HUES6 (cell line): Measurements from ENCODE around the gene PHF8.

ENCODE experiments used
- H3K27ac ChIP-seq: 2 replicates; pipeline ENCODE4 v1.7.0; 2013; ENCODE audit warnings: low read depth, mild to moderate bottlenecking, low read length, inconsistent platforms
- H3K27me3 ChIP-seq: 2 replicates; pipeline ENCODE4 v1.6.1; 2013; ENCODE audit warnings: low read length; ENCODE audit not compliant: control insufficient read depth, insufficient read depth
- H3K36me3 ChIP-seq: 2 replicates; pipeline ENCODE4 v1.6.1; 2013; ENCODE audit warnings: low read length; ENCODE audit not compliant: control insufficient read depth, insufficient read depth
- H3K4me1 ChIP-seq: 2 replicates; pipeline ENCODE4 v1.6.1; 2013; ENCODE audit warnings: low read length; ENCODE audit not compliant: control insufficient read depth, insufficient read depth
- H3K4me3 ChIP-seq: 2 replicates; pipeline ENCODE4 v1.5.1; 2013; ENCODE audit warnings: low read depth, low read length
- H3K9ac ChIP-seq: one replicate; pipeline ENCODE4 v1.6.1; 2013; ENCODE audit warnings: mild to moderate bottlenecking, low read length
- H3K9me3 ChIP-seq: 2 replicates; pipeline ENCODE4 v1.6.1; 2013; ENCODE audit warnings: low read depth, low read length; ENCODE audit not compliant: control insufficient read depth, insufficient read depth

The PHF8 gene

DNA sequence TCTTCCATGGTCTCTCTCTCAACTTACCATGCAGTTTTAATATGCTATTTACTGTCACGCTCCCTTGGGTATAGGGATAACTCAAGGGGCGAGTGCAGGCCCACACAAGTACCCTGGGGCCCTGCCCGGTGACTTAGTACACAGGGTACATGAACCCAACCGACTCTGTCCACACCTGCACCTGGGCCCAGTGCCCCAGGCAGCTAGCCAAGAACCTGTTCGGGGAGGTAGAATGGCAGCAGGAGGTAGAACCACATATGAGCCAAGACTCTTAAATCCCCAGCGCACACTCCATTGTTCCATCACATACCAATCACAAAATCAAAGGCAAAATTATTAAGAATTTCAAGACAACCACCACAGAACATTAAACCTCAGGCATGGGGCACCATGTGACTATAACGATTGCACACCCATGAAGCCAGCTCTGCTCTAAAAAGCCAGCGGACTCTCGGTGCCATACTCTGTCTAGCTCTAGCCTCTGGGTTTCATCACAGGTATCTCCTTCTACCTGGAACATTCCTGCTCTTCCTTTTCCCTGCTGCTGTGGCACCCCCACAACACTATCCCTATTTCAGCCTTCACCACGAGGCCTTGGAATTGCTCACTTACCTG lies 14.6 kb downstream of the PHF8 start:
- Histone ChIP-seq H3K9ac (no peak overlapping the region), H3K4me1 (no peaks in the 10 kb centered on the region), H3K9me3 (peaks cover 14% of the 10 kb centered on the region; the same call in 1 of the 2 replicates), H3K27ac (no peak overlapping the region), H3K4me3 (no peak overlapping the region), H3K27me3 (no peaks in the 10 kb centered on the region), H3K36me3 (peaks cover 37% of the 10 kb centered on the region)

DNA sequence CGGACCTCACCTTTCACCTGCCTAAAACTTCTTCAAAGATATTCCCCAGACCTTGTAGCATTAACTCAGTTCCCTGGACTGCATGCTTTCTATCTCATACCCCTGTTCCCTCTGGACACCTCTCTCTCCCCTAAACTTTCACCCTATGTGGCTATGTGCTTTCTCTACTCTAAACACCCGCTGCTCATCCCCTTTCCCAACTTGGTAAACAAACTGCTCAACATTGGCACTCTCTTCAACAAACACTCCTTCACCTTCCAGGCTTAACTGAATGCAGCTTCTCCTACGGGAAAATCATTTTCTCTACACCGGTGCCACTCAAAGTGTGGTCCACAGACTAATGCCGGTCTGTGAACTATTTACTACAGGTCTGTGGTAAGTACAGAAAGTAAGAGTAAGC lies 19.9 kb downstream of the PHF8 start:
- H3K9me3 ChIP-seq, result peaks cover 17% of the 10 kb centered on the region; the same call in 1 of the 2 replicates
- no peak overlapping the region for H3K9ac ChIP-seq
- no peaks in the 10 kb centered on the region for H3K27me3 ChIP-seq
- H3K4me1 ChIP-seq, result no peaks in the 10 kb centered on the region
- H3K27ac ChIP-seq, result no peak overlapping the region
- peaks cover 20% of the 10 kb centered on the region for H3K36me3 ChIP-seq
- H3K4me3 ChIP-seq, result no peak overlapping the region

GRCh38 chrX:54012830-54013500 lies 31.3 kb downstream of the PHF8 start:
- Histone ChIP-seq H3K9ac (no peak overlapping the region), H3K4me3 (no peak overlapping the region), H3K27me3 (no peaks in the 10 kb centered on the region), H3K36me3 (peaks cover 35% of the 10 kb centered on the region), H3K27ac (no peak overlapping the region), H3K4me1 (no peaks in the 10 kb centered on the region), H3K9me3 (peaks cover 14% of the 10 kb centered on the region; the same call in 1 of the 2 replicates)

DNA sequence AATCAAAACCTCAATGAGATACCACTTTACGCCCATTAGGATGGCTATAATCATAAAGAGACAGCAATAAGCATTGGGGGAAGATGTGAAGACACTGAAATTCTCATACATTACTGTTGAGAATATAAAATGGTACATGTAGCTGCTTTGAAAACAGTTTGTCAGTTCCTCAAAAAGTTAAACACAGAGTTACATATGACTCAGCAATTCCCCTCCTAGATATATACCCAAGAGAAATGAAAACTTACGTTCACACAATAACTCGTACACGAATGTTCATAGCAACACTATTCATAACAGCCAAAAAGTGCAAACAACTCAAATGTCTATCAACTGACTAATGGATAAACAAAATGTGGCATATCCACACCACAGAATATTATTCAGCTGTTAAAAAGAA lies 36.6 kb downstream of the PHF8 start:
- no peaks in the 10 kb centered on the region for H3K27me3 ChIP-seq
- H3K4me3 ChIP-seq, result no peak overlapping the region
- peaks cover 10% of the 10 kb centered on the region; the same call in 1 of the 2 replicates for H3K9me3 ChIP-seq
- H3K9ac ChIP-seq, result no peak overlapping the region
- no peaks in the 10 kb centered on the region for H3K4me1 ChIP-seq
- peaks cover 13% of the 10 kb centered on the region for H3K36me3 ChIP-seq
- no peak overlapping the region for H3K27ac ChIP-seq

DNA sequence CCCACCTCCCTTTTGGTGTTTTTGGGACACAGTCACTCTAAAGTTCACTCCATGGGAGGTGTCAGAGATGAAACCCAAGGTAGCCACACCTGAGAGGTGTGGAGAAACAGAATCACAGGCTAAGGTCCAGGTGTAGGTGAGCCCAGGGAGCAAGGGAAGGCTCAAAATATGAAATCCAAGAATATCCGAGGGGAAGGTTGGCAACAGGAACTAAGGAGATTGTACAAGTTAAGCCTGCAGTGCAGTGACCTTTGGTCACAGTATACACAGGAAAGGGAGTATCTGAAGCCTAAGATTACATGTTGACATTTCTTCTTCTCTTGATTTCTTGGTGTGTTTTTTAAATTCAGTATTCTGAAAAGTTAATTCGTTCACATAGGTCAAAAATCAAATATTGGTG lies 46.5 kb downstream of the PHF8 start:
- no peak overlapping the region for H3K27ac ChIP-seq
- no peaks in the 10 kb centered on the region for H3K27me3 ChIP-seq
- H3K9me3 ChIP-seq, result peaks cover 15% of the 10 kb centered on the region; the same call in 1 of the 2 replicates
- H3K4me1 ChIP-seq, result no peaks in the 10 kb centered on the region
- no peak overlapping the region for H3K4me3 ChIP-seq
- H3K36me3 ChIP-seq, result peaks cover 49% of the 10 kb centered on the region
- H3K9ac ChIP-seq, result no peak overlapping the region

- Histone ChIP-seq H3K27ac (no peak overlapping the region), H3K27me3 (no peaks in the 10 kb centered on the region), H3K36me3 (peaks cover 37% of the 10 kb centered on the region), H3K9ac (no peak overlapping the region), H3K4me3 (no peak overlapping the region), H3K4me1 (no peaks in the 10 kb centered on the region), H3K9me3 (peaks cover 14% of the 10 kb centered on the region; the same call in 1 of the 2 replicates)
Observed at GRCh38 chrX:53992589-53992988, 51.7 kb downstream of the PHF8 start.

DNA sequence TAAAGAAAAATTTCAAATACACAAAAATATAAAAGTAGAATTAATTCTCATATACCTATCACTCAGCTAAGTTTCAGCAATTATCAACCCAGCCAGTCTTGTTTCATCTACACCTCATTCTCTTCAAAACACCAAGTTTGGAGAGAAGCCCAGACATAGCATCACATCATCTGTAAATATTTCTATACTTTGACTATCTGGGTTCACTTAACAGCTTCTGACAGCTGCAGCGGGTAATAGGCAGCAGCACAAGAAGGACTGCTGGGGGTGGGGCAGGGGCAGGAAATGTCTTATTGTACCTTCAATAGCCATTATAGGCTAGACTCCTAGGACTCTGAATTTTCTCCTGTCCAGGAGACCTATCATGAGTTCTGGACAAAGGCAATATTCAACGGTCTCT lies 54.1 kb downstream of the PHF8 start:
- H3K36me3 ChIP-seq, result peaks cover 44% of the 10 kb centered on the region
- H3K4me1 ChIP-seq, result no peaks in the 10 kb centered on the region
- no peak overlapping the region for H3K27ac ChIP-seq
- H3K27me3 ChIP-seq, result no peaks in the 10 kb centered on the region
- H3K9ac ChIP-seq, result no peak overlapping the region
- H3K9me3 ChIP-seq, result peaks cover 13% of the 10 kb centered on the region; the same call in 1 of the 2 replicates
- no peak overlapping the region for H3K4me3 ChIP-seq

GRCh38 chrX:53984895-53985294 lies 59.4 kb downstream of the PHF8 start:
- H3K4me1 ChIP-seq, result no peaks in the 10 kb centered on the region
- H3K36me3 ChIP-seq, result peaks cover 41% of the 10 kb centered on the region

GRCh38 chrX:53974529-53974928 lies 69.7 kb downstream of the PHF8 start:
- Histone ChIP-seq H3K4me3 (no peak overlapping the region), H3K27me3 (no peaks in the 10 kb centered on the region), H3K9me3 (peaks cover 9% of the 10 kb centered on the region), H3K36me3 (peaks cover 11% of the 10 kb centered on the region; the same call in 1 of the 2 replicates), H3K27ac (no peak overlapping the region), H3K9ac (no peak overlapping the region), H3K4me1 (no peaks in the 10 kb centered on the region)

More at GRCh38 chrX:53984895-53985294, 59.4 kb downstream of the PHF8 start:
- H3K27me3 ChIP-seq, result no peaks in the 10 kb centered on the region
- H3K27ac ChIP-seq, result no peak overlapping the region
- no peak overlapping the region for H3K4me3 ChIP-seq
- H3K9ac ChIP-seq, result no peak overlapping the region
- peaks cover 10% of the 10 kb centered on the region; the same call in 1 of the 2 replicates for H3K9me3 ChIP-seq

GRCh38 chrX:53969540-53969939 lies 74.7 kb downstream of the PHF8 start:
- Histone ChIP-seq H3K4me1 (no peaks in the 10 kb centered on the region), H3K27me3 (no peaks in the 10 kb centered on the region), H3K36me3 (no peaks in the 10 kb centered on the region; the same call in 1 of the 2 replicates), H3K4me3 (no peak overlapping the region), H3K27ac (no peak overlapping the region), H3K9ac (no peak overlapping the region), H3K9me3 (peaks cover 31% of the 10 kb centered on the region)

DNA sequence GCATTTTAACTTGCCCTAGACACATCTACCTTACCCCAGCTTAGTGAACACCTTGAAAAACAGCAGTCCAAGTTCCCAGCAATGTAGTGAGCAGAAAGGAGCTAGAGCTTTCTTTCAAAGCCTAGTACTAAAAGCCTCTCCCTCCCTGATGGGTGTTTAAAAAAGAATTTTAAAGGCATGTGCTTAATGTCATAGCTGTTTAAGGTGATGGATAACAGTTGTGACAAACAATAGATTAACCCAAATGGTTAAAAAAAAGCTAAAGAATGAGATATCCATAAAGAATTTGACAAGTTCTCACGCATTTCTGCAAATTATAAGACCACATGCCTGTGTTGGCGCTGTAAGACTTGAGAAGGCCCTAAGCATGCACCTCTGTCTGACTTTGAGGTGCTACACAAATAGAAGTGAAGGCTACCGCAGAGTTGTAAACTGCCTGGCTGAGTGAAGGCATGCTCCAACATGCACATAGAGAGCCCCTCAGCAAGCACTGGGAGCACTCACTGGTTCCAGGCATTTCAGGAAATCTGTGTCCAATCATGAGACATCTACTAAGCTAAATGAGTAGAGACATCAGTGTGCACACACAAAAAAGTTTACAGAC lies 94.0 kb downstream of the PHF8 start:
- Histone ChIP-seq H3K27ac (no peak overlapping the region), H3K9ac (no peak overlapping the region), H3K27me3 (no peaks in the 10 kb centered on the region), H3K9me3 (no peaks in the 10 kb centered on the region; the same call in 1 of the 2 replicates), H3K4me3 (no peak overlapping the region), H3K4me1 (no peaks in the 10 kb centered on the region), H3K36me3 (peaks cover 9% of the 10 kb centered on the region; the same call in 1 of the 2 replicates)
